ENCODE data around the gene MED13L. TPM values are rescaled to one million over a fixed set of nuclear protein-coding genes. Genes with fewer than 3 reads are reported as not detected.

The MED13L gene
- total RNA-seq, 4 donors from 2014 or later = 158 to 247 (median 166) TPM

GRCh38 chr12:116302166-116303058 lies 24.9 kb upstream of the MED13L start:
- TF ChIP-seq, protein P1, sequence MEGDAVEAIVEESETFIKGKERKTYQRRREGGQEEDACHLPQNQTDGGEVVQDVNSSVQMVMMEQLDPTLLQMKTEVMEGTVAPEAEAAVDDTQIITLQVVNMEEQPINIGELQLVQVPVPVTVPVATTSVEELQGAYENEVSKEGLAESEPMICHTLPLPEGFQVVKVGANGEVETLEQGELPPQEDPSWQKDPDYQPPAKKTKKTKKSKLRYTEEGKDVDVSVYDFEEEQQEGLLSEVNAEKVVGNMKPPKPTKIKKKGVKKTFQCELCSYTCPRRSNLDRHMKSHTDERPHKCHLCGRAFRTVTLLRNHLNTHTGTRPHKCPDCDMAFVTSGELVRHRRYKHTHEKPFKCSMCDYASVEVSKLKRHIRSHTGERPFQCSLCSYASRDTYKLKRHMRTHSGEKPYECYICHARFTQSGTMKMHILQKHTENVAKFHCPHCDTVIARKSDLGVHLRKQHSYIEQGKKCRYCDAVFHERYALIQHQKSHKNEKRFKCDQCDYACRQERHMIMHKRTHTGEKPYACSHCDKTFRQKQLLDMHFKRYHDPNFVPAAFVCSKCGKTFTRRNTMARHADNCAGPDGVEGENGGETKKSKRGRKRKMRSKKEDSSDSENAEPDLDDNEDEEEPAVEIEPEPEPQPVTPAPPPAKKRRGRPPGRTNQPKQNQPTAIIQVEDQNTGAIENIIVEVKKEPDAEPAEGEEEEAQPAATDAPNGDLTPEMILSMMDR (IDR thresholded peaks at IDR 0.05) = no peak
- no peak for TF ChIP-seq POLR2A (IDR thresholded peaks at IDR 0.05)
- intact Hi-C loops (cut with DNase I; ENCODE audit: low total_unique reads) = no loop called here
- no peak overlapping the region for H3K4me3 ChIP-seq (ENCODE audit: low read depth, poor library complexity, severe bottlenecking)
- no peak for DNase-seq (ENCODE audit: low spot score in 2 of 2)
- WGBS, 2 donors = 84 to 87% methylated on average over 23 of the region's 23 CpGs

DNA sequence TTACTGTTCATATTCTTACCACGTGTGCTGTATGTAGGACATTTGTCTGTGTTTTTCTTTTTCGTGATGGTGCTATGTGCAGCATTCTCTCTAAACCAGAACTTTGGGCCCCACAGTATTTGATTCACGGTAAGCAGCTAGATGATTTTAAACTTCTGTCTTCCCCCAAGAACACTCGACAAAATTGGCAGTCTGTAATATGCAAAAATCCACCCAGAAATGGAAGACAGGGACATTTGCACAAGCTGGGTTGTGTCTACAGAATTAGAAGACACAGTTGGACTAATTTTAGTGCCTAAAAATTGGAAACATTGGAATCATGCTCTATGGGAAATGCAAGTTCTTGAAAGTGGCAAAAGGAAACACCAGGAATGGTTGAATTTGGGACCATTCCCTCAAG lies 24.1 kb upstream of the MED13L start:
- DNase-seq (ENCODE audit: low spot score in 2 of 2) = no peak
- intact Hi-C loops (cut with DNase I; ENCODE audit: low total_unique reads) = no loop called here
- TF ChIP-seq, protein P1 (IDR thresholded peaks at IDR 0.05) = no peak
- TF ChIP-seq POLR2A (IDR thresholded peaks at IDR 0.05) = no peak
- no peak overlapping the region for H3K4me3 ChIP-seq (ENCODE audit: low read depth, poor library complexity, severe bottlenecking)
- WGBS, 2 donors = 88 to 93% methylated on average over 4 of the region's 4 CpGs

DNA sequence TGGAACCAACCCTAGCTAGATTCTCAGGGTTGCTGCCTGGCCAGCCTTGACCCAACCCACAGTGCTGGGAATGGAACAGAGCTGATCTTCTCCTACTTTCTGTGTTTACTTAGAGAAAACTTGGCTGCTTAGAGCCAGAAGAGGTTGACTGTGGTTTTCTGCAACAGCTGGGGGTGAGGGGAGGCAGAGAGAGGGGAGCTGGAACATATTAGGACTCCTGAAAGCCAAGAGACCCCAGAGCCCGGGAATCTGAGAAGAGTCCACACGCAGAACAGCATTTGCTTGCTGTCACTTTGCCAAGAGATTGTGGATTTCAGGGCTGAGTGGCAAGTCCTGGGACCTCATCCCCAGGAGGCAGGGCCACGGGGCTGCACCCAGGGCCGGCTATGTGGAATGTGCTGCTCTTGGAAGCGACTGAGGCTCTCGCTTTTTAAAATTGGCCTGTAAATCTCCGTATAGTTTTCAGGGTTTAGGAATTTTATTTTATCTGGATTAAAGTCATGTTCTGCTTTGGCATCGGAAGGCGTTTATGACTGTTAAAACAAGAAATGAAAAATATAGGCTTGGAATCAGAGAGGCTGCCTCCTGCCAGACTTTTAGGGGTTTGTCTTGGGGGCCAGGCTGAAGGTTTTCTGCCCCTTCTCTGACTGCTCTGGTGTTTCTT lies 22.3 kb upstream of the MED13L start:
- intact Hi-C loops (cut with DNase I; ENCODE audit: low total_unique reads) = no loop called here
- DNase-seq (ENCODE audit: low spot score in 2 of 2) = peak in 1 of 2 donors; percentile 76
- TF ChIP-seq POLR2A (IDR thresholded peaks at IDR 0.05) = no peak
- TF ChIP-seq, protein P1 (IDR thresholded peaks at IDR 0.05) = no peak
- WGBS, 2 donors = 48 to 52% methylated on average over 9 of the region's 9 CpGs
- no peak overlapping the region for H3K4me3 ChIP-seq (ENCODE audit: low read depth, poor library complexity, severe bottlenecking)

DNA sequence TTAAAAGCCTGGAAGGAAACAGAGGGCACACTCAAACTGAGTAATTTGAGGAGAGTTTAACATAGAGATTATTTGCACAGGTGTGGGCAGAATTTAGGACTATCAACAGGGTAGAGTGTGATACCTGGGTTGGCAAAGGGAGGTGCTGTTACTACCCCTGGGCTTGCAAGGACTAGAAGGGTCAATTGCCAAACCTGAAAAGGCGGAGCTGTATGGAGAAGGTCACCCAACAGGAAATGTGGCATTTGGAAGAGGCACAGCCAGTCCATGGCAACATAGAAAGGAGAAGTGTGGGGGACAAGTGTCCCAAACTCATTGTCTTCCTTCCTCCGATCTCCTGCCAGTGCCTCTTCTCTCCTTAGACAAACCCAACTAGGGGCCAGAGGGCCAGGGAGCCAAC lies 21.6 kb upstream of the MED13L start:
- 71 to 77% methylated on average over 2 of the region's 2 CpGs for WGBS, 2 donors
- DNase-seq (ENCODE audit: low spot score in 2 of 2) = no peak
- TF ChIP-seq POLR2A (IDR thresholded peaks at IDR 0.05) = no peak
- no peak overlapping the region for H3K4me3 ChIP-seq (ENCODE audit: low read depth, poor library complexity, severe bottlenecking)
- intact Hi-C loops (cut with DNase I; ENCODE audit: low total_unique reads) = no loop called here

- DNase-seq (ENCODE audit: low spot score in 2 of 2) = no peak
- intact Hi-C loops (cut with DNase I; ENCODE audit: low total_unique reads) = no loop called here
- TF ChIP-seq, protein P1 (IDR thresholded peaks at IDR 0.05) = no peak
- no peak for TF ChIP-seq POLR2A (IDR thresholded peaks at IDR 0.05)
- 94 to 97% methylated on average over 2 of the region's 2 CpGs for WGBS, 2 donors
- H3K4me3 ChIP-seq (ENCODE audit: low read depth, poor library complexity, severe bottlenecking) = no peak overlapping the region
Measured at GRCh38 chr12:116298578-116298977, 21.1 kb upstream of the MED13L start.

DNA sequence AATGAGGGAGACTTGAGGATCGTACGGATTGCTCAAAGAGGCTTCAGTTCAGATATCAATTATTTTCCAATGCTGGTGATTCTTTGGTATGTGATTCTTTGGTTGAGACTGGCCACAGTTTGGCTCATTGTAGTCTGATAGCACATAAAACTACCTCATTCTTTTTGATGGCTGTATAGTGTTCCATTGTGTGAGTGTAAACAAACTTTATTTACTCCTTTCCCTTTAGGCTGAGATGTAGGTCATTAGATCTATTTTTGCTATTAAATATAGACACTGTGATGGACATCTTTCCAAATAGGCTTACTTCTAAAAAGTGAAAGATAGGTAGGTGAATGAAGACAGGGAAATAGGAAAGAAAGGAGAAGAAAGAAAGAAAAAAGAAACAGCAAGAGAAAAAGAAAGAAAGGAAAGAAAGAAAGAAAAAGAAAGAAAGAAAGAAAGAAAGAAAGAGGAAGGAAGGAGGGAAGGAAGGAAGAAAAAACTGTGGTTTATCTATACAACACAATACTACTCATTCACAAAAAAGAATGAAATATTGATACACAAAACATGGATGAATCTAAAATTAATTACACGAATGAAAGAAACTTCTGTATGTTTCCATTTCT lies 19.8 kb upstream of the MED13L start:
- TF ChIP-seq POLR2A (IDR thresholded peaks at IDR 0.05) = no peak
- TF ChIP-seq, protein P1 (IDR thresholded peaks at IDR 0.05) = no peak
- DNase-seq (ENCODE audit: low spot score in 2 of 2) = no peak
- no peak overlapping the region for H3K4me3 ChIP-seq (ENCODE audit: low read depth, poor library complexity, severe bottlenecking)
- intact Hi-C loops (cut with DNase I; ENCODE audit: low total_unique reads) = no loop called here
- 81 to 86% methylated on average over 3 of the region's 3 CpGs for WGBS, 2 donors

Data from lower leg skin (tissue), 4 donors.